Measurements from ENCODE around the gene THOC7.

Gene THOC7

GRCh38 chr3:63795438-63795837 is 68.2 kb downstream of the THOC7 start:
- no peaks in the 10 kb centered on the region for H3K9me3 ChIP-seq
- H3K4me3 ChIP-seq (ENCODE audit: low read depth in 1 of 2, low read length in 1 of 2), result no peak overlapping the region
- H3K27me3 ChIP-seq, result peaks cover 33% of the 10 kb centered on the region
- no peak for TF ChIP-seq CTCF (IDR thresholded peaks at IDR 0.05)
- peaks cover 8 to 16% of the 10 kb centered on the region in 2 experiments for H3K4me1 ChIP-seq (ENCODE audit: control insufficient read depth in 1 of 2, insufficient read depth in 1 of 2, low read depth in 1 of 2, low read length in 1 of 2)
- H3K36me3 ChIP-seq, result no peaks in the 10 kb centered on the region
- H3K27ac ChIP-seq, result no peak overlapping the region

- H3K9me3 ChIP-seq, result no peaks in the 10 kb centered on the region
- H3K27me3 ChIP-seq, result peaks cover 46% of the 10 kb centered on the region
- peaks cover 8 to 16% of the 10 kb centered on the region in 2 experiments for H3K4me1 ChIP-seq (ENCODE audit: control insufficient read depth in 1 of 2, insufficient read depth in 1 of 2, low read depth in 1 of 2, low read length in 1 of 2)
- no peak for TF ChIP-seq CTCF (IDR thresholded peaks at IDR 0.05)
- no peaks in the 10 kb centered on the region for H3K36me3 ChIP-seq
- no peak overlapping the region for H3K27ac ChIP-seq
- no peak overlapping the region for H3K4me3 ChIP-seq (ENCODE audit: low read depth in 1 of 2, low read length in 1 of 2)
Observed at GRCh38 chr3:63791974-63792373, 71.6 kb downstream of the THOC7 start.
